Calu3 (cell line): Measurements from ENCODE around the gene SNTG2. TPM values are rescaled to one million over a fixed set of nuclear protein-coding genes. Genes with fewer than 3 reads are reported as not detected.

ENCODE experiments used
- BruUV-seq: library from RNA; stranded (reverse); fragments of 400-500 nt; replicated peaks from 2 replicates; lab custom pipeline; 2021; lab: Mats Ljungman, UMichigan
- CTCF ChIA-PET: fragments of 300-600 bp; sonication (Branson Sonifier 250); formaldehyde crosslinking; loops from one replicate; lab custom pipeline; 2022; ENCODE audit warnings: antibody characterized with exemption; lab: Charles Lee
- DNase-seq: peaks from one replicate; pipeline ENCODE4 v3.0.0; 2022
- H3K27ac Mint-ChIP-seq: one replicate; pipeline ENCODE4 v1.8.0; 2022; ENCODE audit warnings: mixed read lengths; ENCODE audit not compliant: unreplicated experiment
- H3K27me3 Mint-ChIP-seq: one replicate; pipeline ENCODE4 v1.8.0; 2022; ENCODE audit warnings: mixed read lengths; ENCODE audit not compliant: unreplicated experiment
- H3K36me3 Mint-ChIP-seq: one replicate; pipeline ENCODE4 v1.8.0; 2022; ENCODE audit warnings: mild to moderate bottlenecking, moderate library complexity, mixed read lengths; ENCODE audit not compliant: insufficient read depth, unreplicated experiment
- H3K4me1 Mint-ChIP-seq: one replicate; pipeline ENCODE4 v1.8.0; 2022; ENCODE audit warnings: mild to moderate bottlenecking, low read depth, mixed read lengths; ENCODE audit not compliant: unreplicated experiment
- H3K4me3 Mint-ChIP-seq: one replicate; pipeline ENCODE4 v1.8.0; 2022; ENCODE audit warnings: mild to moderate bottlenecking, low read depth, moderate library complexity, mixed read lengths; ENCODE audit not compliant: unreplicated experiment
- H3K9me3 Mint-ChIP-seq: one replicate; pipeline ENCODE4 v1.8.0; 2022; ENCODE audit warnings: low read depth, mixed read lengths; ENCODE audit not compliant: unreplicated experiment
- CTCF ChIP-seq: fragments of 200-600 bp; IDR thresholded peaks from one replicate; pipeline ENCODE4 v1.8.0; 2022; ENCODE audit warnings: antibody characterized with exemption; ENCODE audit not compliant: unreplicated experiment
- intact Hi-C: fragments of 100-400 bp; cut with micrococcal nuclease; formaldehyde crosslinking; loops from one replicate; pipeline ENCODE4 v1.10.0; 2022; ENCODE audit not compliant: unreplicated experiment
- total RNA-seq: library from RNA; stranded (reverse); gene quantifications from 2 replicates; pipeline ENCODE4 v1.2.3, GENCODE V29; 2022

SNTG2 gene
- total RNA-seq, 1 experiment from 2014 or later, result not detected

GRCh38 chr2:1115843-1116539 lies 165.3 kb downstream of the SNTG2 start:
- Mint-ChIP-seq H3K36me3 (no peaks in the 10 kb centered on the region), H3K4me1 (no peaks in the 10 kb centered on the region), H3K4me3 (no peak overlapping the region), H3K27ac (no peak overlapping the region), H3K9me3 (peaks cover 42% of the 10 kb centered on the region), H3K27me3 (no peaks in the 10 kb centered on the region)
- no peak for TF ChIP-seq CTCF
- CTCF ChIA-PET, result no interaction called here
- intact Hi-C loops, result no loop called here
- no peak for DNase-seq
- BruUV-seq, result no TSS peak

GRCh38 chr2:1117569-1117968 lies 166.9 kb downstream of the SNTG2 start:
- Mint-ChIP-seq H3K4me3 (no peak overlapping the region), H3K9me3 (peaks cover 37% of the 10 kb centered on the region), H3K27ac (no peak overlapping the region), H3K27me3 (no peaks in the 10 kb centered on the region), H3K36me3 (no peaks in the 10 kb centered on the region), H3K4me1 (no peaks in the 10 kb centered on the region)
- TF ChIP-seq CTCF, result no peak
- no TSS peak for BruUV-seq
- CTCF ChIA-PET, result no interaction called here
- no peak for DNase-seq
- intact Hi-C loops, result no loop called here

- no peak for DNase-seq
- H3K9me3 Mint-ChIP-seq, result peaks cover 25% of the 10 kb centered on the region
- intact Hi-C loops, result no loop called here
- no peak overlapping the region for H3K27ac Mint-ChIP-seq
- CTCF ChIA-PET, result no interaction called here
- no peak overlapping the region for H3K4me3 Mint-ChIP-seq
- H3K27me3 Mint-ChIP-seq, result no peaks in the 10 kb centered on the region
- TF ChIP-seq CTCF, result no peak
- H3K36me3 Mint-ChIP-seq, result no peaks in the 10 kb centered on the region
- BruUV-seq, result no TSS peak
- H3K4me1 Mint-ChIP-seq, result no peaks in the 10 kb centered on the region
Measured at GRCh38 chr2:1125217-1125616, 174.6 kb downstream of the SNTG2 start.

- TF ChIP-seq CTCF, result no peak
- Mint-ChIP-seq H3K36me3 (no peaks in the 10 kb centered on the region), H3K9me3 (peaks cover 24% of the 10 kb centered on the region), H3K4me1 (no peaks in the 10 kb centered on the region), H3K4me3 (no peak overlapping the region), H3K27ac (no peak overlapping the region), H3K27me3 (no peaks in the 10 kb centered on the region)
- intact Hi-C loops, result no loop called here
- DNase-seq, result no peak
- BruUV-seq, result no TSS peak
- CTCF ChIA-PET, result no interaction called here
Measured at GRCh38 chr2:1125633-1126370, 175.2 kb downstream of the SNTG2 start.
